SK-N-SH (cell line): ENCODE measurements around the gene DMP1. TPM values are rescaled to one million over a fixed set of nuclear protein-coding genes. Genes with fewer than 3 reads are reported as not detected.

Experiments used
- CTCF ChIA-PET: fragments of 300-600, 350-600 bp; formaldehyde crosslinking; extraction: SDS; loops from one replicate; lab custom pipeline; 2021; lab: Yijun Ruan, JAX
- POLR2A ChIA-PET: fragments of 350-600 bp; sonication (Branson Sonifier 250); formaldehyde crosslinking; extraction: SDS; loops from one replicate; lab custom pipeline; 2020; ENCODE audit warnings: antibody characterized with exemption, inconsistent platforms; lab: Yijun Ruan, JAX
- DNase-seq: peaks from one replicate; pipeline ENCODE4 v3.0.0; 2012
- H2AFZ ChIP-seq: fragments of 200-600 bp; sonication (generic); 2 replicates; pipeline ENCODE4 v1.8.1; 2016; ENCODE audit warnings: antibody characterized with exemption, mild to moderate bottlenecking, low read depth
- H3F3A ChIP-seq: fragments of 200-600 bp; sonication (generic); replicated peaks from 2 replicates; pipeline ENCODE3; 2016; ENCODE audit warnings: antibody characterized with exemption, mild to moderate bottlenecking; ENCODE audit not compliant: insufficient read depth
- H3K27ac ChIP-seq, 2 experiments: fragments of 200-500 bp in 1 of 2; fragments of 200-600 bp in 1 of 2; sonication (Bioruptor generic) in 1 of 2; sonication (generic), shearing (Covaris generic) in 1 of 2; 2 replicates each; pipeline versions ENCODE4 v1.5.1 to v1.6.1; 2014 to 2016; ENCODE audit warnings: low read depth in 2 of 2, inconsistent platforms in 1 of 2, low read length in 1 of 2, mild to moderate bottlenecking in 1 of 2, mixed read lengths in 1 of 2
- H3K27me3 ChIP-seq: fragments of 200-600 bp; sonication (generic), shearing (Covaris generic); 2 replicates; pipeline ENCODE4 v1.6.1; 2016; ENCODE audit warnings: mixed run types; ENCODE audit not compliant: insufficient read depth
- H3K36me3 ChIP-seq, 2 experiments: fragments of 200-500 bp in 1 of 2; fragments of 200-600 bp in 1 of 2; sonication (Bioruptor generic) in 1 of 2; sonication (generic) in 1 of 2; replicated peaks in 1 of 2; 2 replicates each; pipeline versions ENCODE3 to v1.5.1; 2014 to 2016; ENCODE audit warnings: low read length in 1 of 2, mild to moderate bottlenecking in 1 of 2; ENCODE audit not compliant: insufficient read depth in 2 of 2, control insufficient read depth in 1 of 2
- H3K4me1 ChIP-seq, 2 experiments: fragments of 200-500 bp in 1 of 2; fragments of 200-600 bp in 1 of 2; sonication (Bioruptor generic) in 1 of 2; sonication (generic), shearing (Covaris generic) in 1 of 2; 2 replicates each; pipeline versions ENCODE4 v1.5.1 to v1.6.1; 2014 to 2016; ENCODE audit warnings: low read depth in 1 of 2, low read length in 1 of 2, mixed run types in 1 of 2; ENCODE audit not compliant: insufficient read depth in 2 of 2, control insufficient read depth in 1 of 2
- H3K4me2 ChIP-seq: fragments of 200-600 bp; sonication (generic), shearing (Covaris generic); 2 replicates; pipeline ENCODE4 v1.6.1; 2017; ENCODE audit warnings: mixed run types
- H3K4me3 ChIP-seq, 2 experiments: fragments of 200-500 bp in 1 of 2; fragments of 200-600 bp in 1 of 2; sonication (Bioruptor generic) in 1 of 2; sonication (generic), shearing (Covaris generic) in 1 of 2; 2 replicates each; pipeline versions ENCODE4 v1.5.1 to v1.8.1; 2014 to 2016; ENCODE audit warnings: low read depth in 2 of 2, inconsistent platforms in 1 of 2, low read length in 1 of 2, mild to moderate bottlenecking in 1 of 2, mixed read lengths in 1 of 2, moderate library complexity in 1 of 2
- H3K79me2 ChIP-seq: fragments of 200-600 bp; sonication (generic); 2 replicates; pipeline ENCODE4 v1.8.1; 2017; ENCODE audit warnings: mild to moderate bottlenecking; ENCODE audit not compliant: insufficient read depth
- H3K9ac ChIP-seq: fragments of 200-600 bp; sonication (generic); 2 replicates; pipeline ENCODE4 v1.6.1; 2017; ENCODE audit warnings: mixed run types
- H3K9me2 ChIP-seq: fragments of 200-600 bp; sonication (generic); 2 replicates; pipeline ENCODE4 v1.6.1; 2017; ENCODE audit warnings: mixed run types
- H3K9me3 ChIP-seq: fragments of 200-600 bp; sonication (generic); 2 replicates; pipeline ENCODE4 v1.6.1; 2017; ENCODE audit warnings: mixed run types, mild to moderate bottlenecking, moderate library complexity
- H4K20me1 ChIP-seq: fragments of 200-600 bp; sonication (generic); 2 replicates; pipeline ENCODE4 v1.6.1; 2017; ENCODE audit warnings: mild to moderate bottlenecking, mixed run types; ENCODE audit not compliant: insufficient read depth
- ELF1 ChIP-seq: IDR thresholded peaks from 2 replicates; pipeline ENCODE4 v1.4.0; 2012
- FOXJ3 ChIP-seq: sonication (generic); formaldehyde crosslinking; IDR thresholded peaks from 2 replicates; pipeline ENCODE4 v1.5.1; 2020; ENCODE audit warnings: mild to moderate bottlenecking, missing genetic modification reagents
- FOXM1 ChIP-seq: IDR thresholded peaks from 2 replicates; pipeline ENCODE4 v1.4.0; 2012; ENCODE audit warnings: low read depth, mild to moderate bottlenecking
- MAX ChIP-seq: IDR thresholded peaks from 2 replicates; pipeline ENCODE4 v1.4.0; 2012; ENCODE audit warnings: low read depth
- MEF2A ChIP-seq: IDR thresholded peaks from 2 replicates; pipeline ENCODE4 v1.4.0; 2012; ENCODE audit warnings: low read depth, borderline replicate concordance
- MXI1 ChIP-seq: IDR thresholded peaks from 2 replicates; pipeline ENCODE4 v1.6.1; 2012; ENCODE audit warnings: mild to moderate bottlenecking, low read depth, low read length, improper control_type of control experiment
- NRF1 ChIP-seq: IDR thresholded peaks from 2 replicates; pipeline ENCODE4 v1.6.1; 2012; ENCODE audit warnings: low read depth, mild to moderate bottlenecking, low read length
- PBX3 ChIP-seq: IDR thresholded peaks from 2 replicates; pipeline ENCODE4; 2012
- RCOR1 ChIP-seq: fragments of 150-350 bp; IDR thresholded peaks from 2 replicates; pipeline ENCODE4 v1.6.1; 2017; ENCODE audit warnings: antibody characterized with exemption, low read length
- REST ChIP-seq: IDR thresholded peaks from 2 replicates; pipeline ENCODE4 v1.6.1; 2012; ENCODE audit warnings: mild to moderate bottlenecking, low read depth, low read length, moderate library complexity
- RFX5 ChIP-seq: IDR thresholded peaks from 2 replicates; pipeline ENCODE4 v1.6.1; 2012; ENCODE audit warnings: mild to moderate bottlenecking, improper control_type of control experiment, low read length
- RXRA ChIP-seq: IDR thresholded peaks from 2 replicates; pipeline ENCODE4 v1.4.0; 2012; ENCODE audit warnings: low read depth, mild to moderate bottlenecking, borderline replicate concordance
- TAF1 ChIP-seq: IDR thresholded peaks from 2 replicates; pipeline ENCODE4 v1.6.1; 2012; ENCODE audit warnings: low read depth, mild to moderate bottlenecking, low read length, moderate library complexity, borderline replicate concordance
- TCF12 ChIP-seq: IDR thresholded peaks from 2 replicates; pipeline ENCODE4 v1.4.0; 2012
- TEAD4 ChIP-seq: IDR thresholded peaks from 2 replicates; pipeline ENCODE4 v1.4.0; 2012; ENCODE audit warnings: mild to moderate bottlenecking, borderline replicate concordance; ENCODE audit not compliant: insufficient read depth
- YY1 ChIP-seq: IDR thresholded peaks from 2 replicates; pipeline ENCODE4 v1.4.0; 2012; ENCODE audit warnings: low read depth, mild to moderate bottlenecking
- ZBTB33 ChIP-seq: IDR thresholded peaks from 2 replicates; pipeline ENCODE4 v1.4.0; 2012; ENCODE audit warnings: low read depth, borderline replicate concordance
- WGBS: methylation state at CpG from one replicate; pipeline ENCODE4 v1.1.6; 2017; ENCODE audit warnings: low lambda C conversion rate; 5-methylcytosine and 5-hydroxymethylcytosine counted together
- polyA plus RNA-seq, 3 experiments: library from polyadenylated mRNA; depleted of rRNA; stranded (reverse); fragments of >200 nt; gene quantifications; 2 replicates each; pipeline ENCODE4 v1.2.3, GENCODE V29; 2012

DMP1 gene
- polyA plus RNA-seq, 1 of the 3 experiments (the other 2 are of a cell fraction): not detected

- Histone ChIP-seq H3K9ac (no peak overlapping the region), H3K27me3 (no peaks in the 10 kb centered on the region), H3K4me2 (no peak overlapping the region), H3F3A (no peaks in the 10 kb centered on the region), H3K79me2 (no peaks in the 10 kb centered on the region), H3K9me2 (no peaks in the 10 kb centered on the region), H3K4me1 (no peaks in the 10 kb centered on the region), H4K20me1 (no peaks in the 10 kb centered on the region), H3K36me3 (no peaks in the 10 kb centered on the region), H2AFZ (no peak overlapping the region), H3K4me3 (no peak overlapping the region), H3K9me3 (no peaks in the 10 kb centered on the region), H3K27ac (no peak overlapping the region)
- TF ChIP-seq ELF1: no peak
- no peak for TF ChIP-seq TCF12
- no peak for TF ChIP-seq MXI1
- no peak for TF ChIP-seq RCOR1
- no peak for TF ChIP-seq ZBTB33
- TF ChIP-seq TEAD4: no peak
- ChIA-PET POLR2A (no interaction called here), CTCF (no interaction called here)
- no peak for DNase-seq
- WGBS: 53% methylated on average over 3 of the region's 3 CpGs
Observed at GRCh38 chr4:87704001-87704400, 53.9 kb downstream of the DMP1 start.

- ChIA-PET POLR2A (no interaction called here), CTCF (no interaction called here)
- H3K4me2 ChIP-seq: no peak overlapping the region
- H3K9me3 ChIP-seq: no peaks in the 10 kb centered on the region
- no peaks in the 10 kb centered on the region for H3K79me2 ChIP-seq
- no peak overlapping the region for H3K27ac ChIP-seq
- H3K9me2 ChIP-seq: no peaks in the 10 kb centered on the region
- no peaks in the 10 kb centered on the region for H3F3A ChIP-seq
- H3K27me3 ChIP-seq: no peaks in the 10 kb centered on the region
- no peaks in the 10 kb centered on the region for H4K20me1 ChIP-seq
- no peaks in the 10 kb centered on the region for H3K36me3 ChIP-seq
- 42% methylated on average over 4 of the region's 4 CpGs for WGBS
- H3K4me1 ChIP-seq: no peaks in the 10 kb centered on the region
- H2AFZ ChIP-seq: no peak overlapping the region
- DNase-seq: no peak
- H3K4me3 ChIP-seq: no peak overlapping the region
- no peak overlapping the region for H3K9ac ChIP-seq
- no peak for TF ChIP-seq MXI1
- TF ChIP-seq MEF2A: no peak
- TF ChIP-seq YY1: no peak
- TF ChIP-seq FOXM1: no peak
- TF ChIP-seq RFX5: no peak
- no peak for TF ChIP-seq ZBTB33
- no peak for TF ChIP-seq NRF1
- TF ChIP-seq MAX: no peak
- no peak for TF ChIP-seq PBX3
- no peak for TF ChIP-seq RCOR1
- TF ChIP-seq RXRA: no peak
- no peak for TF ChIP-seq TAF1
- TF ChIP-seq REST: no peak
- no peak for TF ChIP-seq FOXJ3 (CRISPR knock-in tag)
Observed at GRCh38 chr4:87707279-87707918, 57.3 kb downstream of the DMP1 start.
